ENCODE results near the gene DDAH2. TPM values are rescaled to one million over a fixed set of nuclear protein-coding genes. Genes with fewer than 3 reads are reported as not detected.
A peak's percentile ranks its signal among the peaks of the same experiment; 100 is the strongest.

Gene DDAH2
- total RNA-seq, 1 donor from 2014 or later = 30.7 TPM

GRCh38 chr6:31769684-31770371 lies 40.7 kb upstream of the DDAH2 start:
- ATAC-seq (ENCODE audit: low read depth) (peak; percentile 98), DNase-seq (peak; percentile 76)
- Mint-ChIP-seq H3K4me3 (no peak overlapping the region), H3K27me3 (no peaks in the 10 kb centered on the region), H3K4me1 (peaks cover 16% of the 10 kb centered on the region), H3K36me3 (ENCODE audit: low read depth) (no peaks in the 10 kb centered on the region), H3K27ac (no peak overlapping the region), H3K9me3 (no peaks in the 10 kb centered on the region)
- ChIA-PET CTCF (interaction anchor here (0.5 to 2.7 kb wide), 21 partner anchors 8 to 219 kb away, joined by 3 to 49 read pairs (median 4); partner anchors contain the start of genes BAG6, CLIC1, DDAH2 and LY6G5C), POLR2A (interaction anchor here (0.6 to 2.0 kb wide), 15 partner anchors 18 to 109 kb away, joined by 3 to 20 read pairs (median 5); partner anchors contain the start of genes ABHD16A, CLIC1, DDAH2 and HSPA1A)
- no peak for TF ChIP-seq CTCF (IDR thresholded peaks at IDR 0.05)
- intact Hi-C loops (cut with micrococcal nuclease) = loop anchor here (1.0 kb wide), 3 partner anchors 41 to 90 kb away; partner anchors contain the start of gene DDAH2

- Mint-ChIP-seq H3K27me3 (no peaks in the 10 kb centered on the region), H3K4me3 (no peak overlapping the region), H3K27ac (no peak overlapping the region), H3K36me3 (ENCODE audit: low read depth) (peaks cover 5% of the 10 kb centered on the region), H3K9me3 (no peaks in the 10 kb centered on the region), H3K4me1 (peaks cover 16% of the 10 kb centered on the region)
- no peak for DNase-seq
- ChIA-PET CTCF (interaction anchor here (0.6 to 2.7 kb wide), 10 partner anchors 17 to 217 kb away, joined by 3 to 49 read pairs (median 5); partner anchors contain the start of genes DDAH2, LY6G5C, MPIG6B and MSH5), POLR2A (interaction anchor here (0.6 to 1.8 kb wide), 4 partner anchors 31 to 62 kb away, joined by 6 to 20 read pairs (median 10); partner anchors contain the start of genes CLIC1 and DDAH2)
- TF ChIP-seq CTCF (IDR thresholded peaks at IDR 0.05) = no peak
- intact Hi-C loops (cut with micrococcal nuclease) = loop anchor here (1.0 kb wide), 1 partner anchor 39 kb away; the partner anchor contains the start of gene DDAH2
- ATAC-seq (ENCODE audit: low read depth) = no peak
Measured at GRCh38 chr6:31768363-31769257, 39.5 kb upstream of the DDAH2 start.

GRCh38 chr6:31767096-31767645 lies 38.1 kb upstream of the DDAH2 start:
- no peak for ATAC-seq (ENCODE audit: low read depth)
- no peaks in the 10 kb centered on the region for H3K27me3 Mint-ChIP-seq
- intact Hi-C loops (cut with micrococcal nuclease) = no loop called here
- ChIA-PET CTCF (no interaction called here), POLR2A (interaction anchor here (0.7 kb wide), 1 partner anchor 78 kb away, joined by 6 read pairs; no protein-coding TSS in a partner anchor)
- no peak overlapping the region for H3K27ac Mint-ChIP-seq
- H3K4me1 Mint-ChIP-seq = peaks cover 9% of the 10 kb centered on the region
- no peak overlapping the region for H3K4me3 Mint-ChIP-seq
- DNase-seq = no peak
- H3K36me3 Mint-ChIP-seq (ENCODE audit: low read depth) = peaks cover 13% of the 10 kb centered on the region
- no peaks in the 10 kb centered on the region for H3K9me3 Mint-ChIP-seq
- no peak for TF ChIP-seq CTCF (IDR thresholded peaks at IDR 0.05)

GRCh38 chr6:31765910-31766794 lies 37.1 kb upstream of the DDAH2 start:
- peaks cover 20% of the 10 kb centered on the region for H3K36me3 Mint-ChIP-seq (ENCODE audit: low read depth)
- H3K4me1 Mint-ChIP-seq = peaks cover 6% of the 10 kb centered on the region
- no peak for DNase-seq

More at GRCh38 chr6:31765910-31766794, 37.1 kb upstream of the DDAH2 start:
- no peaks in the 10 kb centered on the region for H3K9me3 Mint-ChIP-seq
- no peak overlapping the region for H3K27ac Mint-ChIP-seq
- H3K4me3 Mint-ChIP-seq = no peak overlapping the region
- no peak for ATAC-seq (ENCODE audit: low read depth)
- TF ChIP-seq CTCF (IDR thresholded peaks at IDR 0.05) = no peak
- ChIA-PET CTCF (no interaction called here), POLR2A (no interaction called here)
- H3K27me3 Mint-ChIP-seq = no peaks in the 10 kb centered on the region
- intact Hi-C loops (cut with micrococcal nuclease) = no loop called here

Data from activated B cell treated with CpG ODN at 0.5 μM for 24 hours (primary cell).